Measurements from ENCODE around the gene RABIF.
A peak's percentile ranks its signal among the peaks of the same experiment; 100 is the strongest.
"Not testable (repeated sequence)": the region's sequence is repeated elsewhere in the genome, so short reads cannot be mapped to it uniquely, and the experiment has no call there.

RABIF gene
- total RNA-seq, result 30.4 to 31.6 reads per million in 2 donors

DNA sequence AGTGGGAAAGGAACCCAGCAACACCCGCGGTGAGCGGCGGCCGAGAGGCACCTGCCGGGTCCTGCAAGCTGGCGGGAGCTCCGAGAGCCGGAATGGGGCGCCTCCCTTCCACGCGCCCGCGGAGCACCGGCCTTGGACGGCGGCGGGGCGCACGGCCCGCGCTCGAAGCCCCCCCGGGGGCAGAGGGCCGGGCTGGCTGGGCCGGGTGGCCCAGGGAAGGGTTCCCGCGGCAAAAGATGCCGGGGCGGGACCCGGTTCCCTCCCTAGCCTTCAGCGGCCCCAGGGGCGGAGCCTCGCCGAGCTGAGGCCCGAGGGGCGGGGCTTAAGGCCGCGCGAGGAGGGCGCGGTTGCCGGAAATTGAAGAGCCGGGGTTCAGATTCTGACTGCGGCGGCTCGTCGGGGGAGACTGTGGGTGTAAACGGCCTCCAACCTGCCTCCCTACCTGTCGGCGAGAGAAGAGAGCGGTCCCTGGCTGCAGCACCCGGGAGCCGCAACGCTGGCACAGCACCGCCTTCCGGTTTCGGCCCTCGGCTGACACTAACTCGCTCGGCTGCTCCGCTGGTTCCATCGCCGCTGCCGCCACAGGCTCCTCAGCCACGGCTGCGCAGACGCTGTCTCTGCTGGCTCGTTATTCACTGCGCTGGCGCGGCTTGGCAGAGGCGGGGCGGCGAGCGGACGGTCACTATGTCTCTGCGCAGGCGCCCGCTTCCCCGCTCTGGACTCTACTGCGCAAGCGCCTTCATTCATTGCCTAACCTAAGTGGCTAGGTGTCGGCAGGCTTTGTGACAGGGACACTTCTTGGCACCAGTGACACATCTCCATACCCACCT, at the start of gene RABIF:
Gene RABIF (minus strand): TSS at position 619 of the 830 bp plus-strand sequence. CDS start 51 bp downstream, at position 568.
- peak; percentile 96 for DNase-seq

DNA sequence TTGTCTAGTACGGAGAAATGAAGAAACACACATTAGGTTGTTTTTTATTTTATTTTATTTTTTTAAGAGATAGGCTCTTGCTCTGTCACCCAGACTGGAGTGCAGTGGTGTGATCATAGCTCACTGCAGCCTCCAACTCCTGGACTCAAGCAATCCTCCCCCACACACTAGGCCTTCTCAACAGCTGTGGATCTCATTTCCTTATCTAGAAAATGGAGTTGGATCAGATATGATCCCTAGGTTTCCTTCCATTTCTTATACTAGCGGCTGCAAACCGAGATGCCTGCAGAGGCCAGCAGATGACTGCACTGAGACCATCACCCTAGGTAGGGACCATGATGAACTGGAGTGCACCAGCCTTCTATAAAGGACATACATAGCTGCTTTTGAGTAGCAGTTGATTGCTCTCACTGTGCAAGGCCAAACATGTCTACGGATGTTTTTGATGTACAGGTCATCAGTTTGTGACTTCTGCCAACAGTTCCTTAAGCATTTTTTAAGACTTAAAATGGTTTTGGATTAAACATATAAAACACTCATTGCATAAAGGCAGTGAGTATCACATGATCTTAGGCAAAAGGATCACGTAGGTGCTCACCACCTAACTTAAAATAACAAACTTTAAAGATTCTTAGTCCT, 49.5 kb upstream of the RABIF start:
- DNase-seq, result no peak

DNA sequence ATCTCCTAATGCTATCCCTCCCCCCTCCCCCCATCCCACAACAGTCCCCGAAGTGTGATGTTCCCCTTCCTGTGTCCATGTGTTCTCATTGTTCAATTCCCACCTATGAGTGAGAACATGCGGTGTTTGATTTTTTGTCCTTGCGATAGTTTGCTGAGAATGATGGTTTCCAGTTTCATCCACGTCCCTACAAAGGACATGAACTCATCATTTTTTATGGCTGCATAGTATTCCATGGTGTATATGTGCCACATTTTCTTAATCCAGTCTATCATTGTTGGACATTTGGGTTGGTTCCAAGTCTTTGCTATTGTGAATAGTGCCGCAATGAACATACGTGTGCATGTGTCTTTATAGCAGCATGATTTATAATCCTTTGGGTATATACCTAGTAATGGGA, 47.5 kb upstream of the RABIF start:
- not testable (repeated sequence) for DNase-seq

DNA sequence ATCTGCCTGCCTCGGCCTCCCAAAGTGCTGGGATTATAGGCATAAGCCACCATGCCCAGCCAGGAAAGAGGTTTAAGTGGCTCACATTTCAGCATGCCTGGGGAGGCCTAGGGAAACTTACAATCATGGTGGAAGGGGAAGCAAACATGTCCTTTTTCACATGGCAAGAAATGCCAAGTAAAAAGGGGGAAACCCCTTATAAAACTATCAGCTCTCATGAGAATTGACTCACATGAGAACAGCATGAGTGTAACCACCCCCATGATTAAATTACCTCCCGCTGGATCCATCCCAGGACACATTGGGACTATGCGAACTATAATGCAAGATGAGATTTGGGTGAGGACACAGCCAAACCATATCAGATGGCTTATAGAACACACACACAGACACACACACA, 46.9 kb upstream of the RABIF start:
- DNase-seq, result no peak

DNA sequence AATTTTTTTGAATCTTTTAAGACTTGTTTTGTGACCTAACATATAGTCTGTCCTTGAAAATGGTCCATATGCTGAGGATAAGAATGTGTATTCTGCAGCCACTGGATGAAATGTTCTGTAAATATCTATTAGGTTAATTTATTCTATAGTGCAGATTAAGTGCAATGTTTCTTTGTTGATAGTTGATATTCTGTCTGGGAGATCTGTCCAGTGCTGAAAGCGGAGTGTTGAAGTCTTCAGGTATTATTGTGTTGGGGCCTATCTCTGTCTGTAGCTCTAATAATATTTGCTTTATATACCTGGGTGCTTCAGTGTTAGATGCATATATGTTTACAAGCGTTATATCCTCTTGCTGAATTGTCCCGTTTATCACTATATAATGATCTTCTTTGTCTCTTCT, 45.8 kb upstream of the RABIF start:
- no peak for DNase-seq

DNA sequence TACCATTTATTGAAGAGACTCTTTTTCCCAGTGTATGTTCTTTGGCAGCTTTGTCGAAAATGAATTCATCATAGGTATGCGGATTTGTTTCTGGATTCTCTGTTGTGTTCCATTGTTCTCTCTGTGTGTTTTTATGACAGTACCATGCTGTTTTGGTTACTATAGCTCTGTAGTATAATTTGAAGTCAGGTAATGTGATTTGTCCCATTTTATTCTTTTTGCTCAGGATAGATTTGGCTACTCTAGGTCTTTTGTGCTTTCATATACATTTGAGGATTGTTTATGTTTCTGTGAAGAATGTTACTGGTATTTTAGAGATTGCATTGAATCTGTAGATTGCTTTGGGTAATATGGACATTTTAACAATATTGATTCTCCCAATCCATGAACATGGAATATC, 43.5 kb upstream of the RABIF start:
- no peak for DNase-seq

DNA sequence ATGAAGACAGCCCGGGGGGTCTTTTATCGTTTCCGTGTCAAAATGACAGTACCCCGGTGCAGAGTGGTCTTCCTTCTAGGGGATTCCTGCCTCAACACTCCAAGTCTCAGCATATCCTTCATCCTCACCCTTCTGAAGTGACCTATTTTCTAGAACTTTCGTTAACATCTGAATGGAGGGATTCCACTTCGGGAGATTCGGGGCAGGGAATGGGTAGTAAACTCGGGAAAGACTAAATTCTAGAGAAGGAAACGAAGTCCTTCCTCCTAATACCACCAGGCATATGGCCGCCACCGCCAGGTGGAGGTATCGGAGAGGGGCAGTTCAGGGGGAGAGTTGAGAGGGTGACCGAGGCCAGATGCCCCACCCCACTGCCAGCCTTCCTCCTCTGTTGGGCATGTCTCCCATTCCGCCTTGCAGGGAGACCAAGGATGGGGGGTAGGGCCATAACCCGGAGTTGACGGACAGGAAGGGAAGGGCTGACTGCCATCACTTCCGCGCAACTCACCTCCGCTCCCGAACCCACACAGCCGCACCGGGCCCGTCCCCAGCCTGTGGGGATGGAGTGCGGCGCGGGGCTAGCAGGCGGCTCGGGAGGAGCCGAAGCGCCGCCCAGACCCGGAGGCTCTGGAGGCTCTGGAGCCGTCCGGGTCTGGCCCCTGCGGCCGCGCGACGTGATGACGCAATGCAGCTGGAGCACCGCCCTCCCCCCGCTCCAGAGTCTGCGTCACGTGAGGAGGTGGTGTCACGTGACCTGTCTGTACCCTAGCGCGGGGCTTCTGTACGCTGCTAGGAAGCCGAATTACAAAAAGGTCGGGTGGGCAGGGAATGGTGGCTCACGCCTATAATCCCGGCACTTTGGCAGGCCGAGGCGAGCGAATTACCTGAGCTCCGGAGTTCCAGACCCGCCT, 37.9 kb upstream of the RABIF start, which contains the start of gene KLHL12:
Gene KLHL12 (minus strand): TSS at position 654 of the 911 bp plus-strand sequence. CDS start 2,072 bp downstream, outside the sequence.
- peak; percentile 90 for DNase-seq

DNA sequence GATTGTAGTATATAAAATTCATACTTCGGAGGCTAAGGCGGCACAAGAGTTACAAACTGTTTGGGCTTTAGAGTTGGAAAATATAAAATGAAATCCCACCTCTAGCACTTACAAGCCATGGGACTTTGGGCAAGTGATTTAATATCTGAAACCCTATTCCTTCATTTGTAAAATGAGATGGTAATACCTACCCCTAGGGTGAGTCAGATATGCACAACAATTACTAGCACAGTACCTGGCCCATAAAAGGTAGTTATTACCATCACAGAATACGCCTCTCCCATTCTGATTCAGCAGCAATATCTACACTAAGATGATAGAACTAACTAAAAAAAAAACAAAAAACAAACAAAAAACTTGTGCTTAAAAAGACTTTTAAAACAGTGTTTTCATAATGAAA, 34.6 kb upstream of the RABIF start:
- no peak for DNase-seq

DNA sequence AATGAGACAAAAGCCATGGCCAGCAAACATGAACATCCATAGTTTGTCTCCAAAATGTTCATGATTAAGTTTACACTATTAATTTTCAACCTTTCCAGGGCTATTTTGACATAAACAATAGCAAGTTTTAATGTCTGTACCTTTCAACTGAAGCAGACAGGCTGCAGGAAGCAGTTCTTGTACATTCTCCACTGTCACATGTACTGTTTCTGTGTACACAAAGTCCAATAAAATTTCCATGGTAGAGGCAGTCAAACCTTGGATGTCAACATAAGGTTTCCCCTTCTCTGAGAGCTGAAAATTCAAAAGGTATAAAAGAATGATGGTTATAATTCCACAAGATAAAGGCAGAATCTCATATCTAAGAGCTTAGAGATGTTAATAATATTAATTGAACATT, 30.7 kb upstream of the RABIF start:
- no peak for DNase-seq

DNA sequence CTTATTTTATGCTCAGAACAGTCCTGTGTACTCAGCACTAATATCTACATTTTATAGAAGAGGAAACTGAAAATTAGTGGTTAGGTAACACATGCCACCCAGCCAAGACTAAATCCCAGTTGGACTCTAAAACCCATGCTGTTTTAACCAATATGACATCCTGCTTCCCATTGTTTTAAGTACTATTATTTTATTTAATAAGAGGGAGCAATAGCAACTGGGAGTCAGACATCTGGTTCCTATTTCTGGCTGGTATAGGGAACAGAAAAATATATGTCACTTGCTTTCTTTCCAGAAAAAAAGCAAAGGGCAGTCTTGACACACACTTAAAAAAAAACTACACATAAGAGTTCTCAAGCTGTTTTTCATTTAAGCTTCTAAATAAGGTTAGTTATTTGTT, 26.2 kb upstream of the RABIF start:
- no peak for DNase-seq

DNA sequence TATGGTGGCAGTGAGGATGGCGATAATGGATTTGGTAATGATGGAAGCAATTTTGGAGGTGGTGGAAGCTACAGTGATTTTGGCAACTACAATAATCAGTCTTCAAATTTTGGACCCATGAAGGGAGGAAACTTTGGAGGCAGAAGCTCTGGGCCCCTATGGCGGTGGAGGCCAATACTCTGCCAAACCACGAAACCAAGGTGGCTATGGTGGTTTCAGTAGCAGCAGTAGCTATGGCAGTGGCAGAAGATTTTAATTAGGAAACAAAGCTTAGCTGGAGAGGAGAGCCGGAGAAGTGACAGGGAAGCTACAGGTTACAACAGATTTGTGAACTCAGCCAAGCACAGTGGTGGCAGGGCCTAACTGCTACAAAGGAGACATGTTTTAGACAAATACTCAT, 23.5 kb upstream of the RABIF start:
- DNase-seq, result not testable (repeated sequence)

DNA sequence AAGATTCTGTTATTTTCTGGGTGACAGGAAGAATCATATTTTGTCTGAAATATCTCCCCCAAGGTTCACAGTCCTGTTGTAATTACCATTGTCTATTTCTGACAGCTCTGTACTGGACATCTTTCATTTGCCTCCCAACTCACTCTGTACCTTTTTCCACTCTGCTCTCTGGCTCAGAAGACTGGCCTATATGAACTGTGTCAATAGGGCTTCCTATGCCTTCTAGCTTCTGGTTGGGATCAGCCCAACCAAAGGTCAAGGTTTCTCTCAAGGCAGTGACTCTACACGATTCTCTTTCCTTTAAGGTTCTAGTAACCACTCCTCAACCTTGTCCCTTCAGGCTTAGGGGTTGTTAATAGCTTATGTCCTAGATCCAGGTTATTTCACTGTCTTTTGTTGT, 20.5 kb upstream of the RABIF start:
- no peak for DNase-seq

DNA sequence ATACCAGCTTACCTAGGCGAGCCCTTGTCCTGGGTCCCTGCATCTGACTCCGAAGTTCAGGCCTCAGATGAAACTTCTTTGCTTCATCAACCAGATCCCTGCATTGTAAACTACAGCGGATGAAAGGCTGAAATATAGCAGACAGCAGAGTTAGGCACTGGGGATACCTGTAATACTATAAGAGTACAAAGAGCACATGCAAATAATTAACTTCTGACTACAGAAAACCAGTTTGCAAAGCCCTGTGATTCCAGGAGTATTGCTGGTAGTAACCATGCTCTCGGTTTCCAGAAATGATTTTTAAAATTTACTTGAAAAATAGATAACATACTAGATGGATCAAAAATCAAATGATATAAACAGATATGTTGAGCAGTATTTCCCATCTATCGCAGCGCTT, 20.0 kb upstream of the RABIF start:
- DNase-seq, result no peak

DNA sequence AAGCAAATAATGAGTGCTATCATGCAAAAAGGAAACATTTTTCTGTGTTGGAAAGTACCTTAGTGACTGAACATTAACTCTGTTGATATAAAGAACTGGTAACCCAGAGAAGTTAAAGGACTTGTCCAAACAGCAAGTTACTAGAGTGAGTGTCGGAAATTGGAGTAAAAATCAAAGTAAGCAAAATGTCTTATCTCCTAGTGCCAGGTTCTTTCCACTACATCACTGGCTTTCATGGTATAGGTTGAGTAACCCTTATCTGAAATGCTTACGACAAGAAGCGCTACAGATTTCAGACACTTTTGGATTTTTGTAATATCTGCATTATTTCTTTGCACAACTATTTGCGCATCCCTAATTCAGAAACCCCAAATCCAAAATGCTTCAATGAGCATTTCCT, 16.4 kb upstream of the RABIF start:
- no peak for DNase-seq

DNA sequence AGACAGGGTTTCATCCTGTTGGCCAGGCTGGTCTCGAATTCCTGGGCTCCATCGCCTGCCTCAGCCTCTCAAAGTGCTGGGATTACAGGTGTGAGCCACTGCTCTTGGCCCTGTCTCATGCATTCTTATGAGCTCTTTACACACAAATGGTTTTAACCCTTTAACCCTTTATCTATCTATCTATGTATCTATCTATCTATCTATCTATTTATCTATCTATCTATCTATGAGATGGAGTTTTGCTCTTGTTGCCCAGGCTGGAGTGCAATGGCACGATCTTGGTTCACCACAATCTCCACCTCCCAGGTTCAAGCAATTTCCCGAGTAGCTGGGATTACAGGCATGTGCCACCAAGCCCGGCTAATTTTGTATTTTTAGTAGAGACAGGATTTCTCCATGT, 14.9 kb upstream of the RABIF start:
- not testable (repeated sequence) for DNase-seq

DNA sequence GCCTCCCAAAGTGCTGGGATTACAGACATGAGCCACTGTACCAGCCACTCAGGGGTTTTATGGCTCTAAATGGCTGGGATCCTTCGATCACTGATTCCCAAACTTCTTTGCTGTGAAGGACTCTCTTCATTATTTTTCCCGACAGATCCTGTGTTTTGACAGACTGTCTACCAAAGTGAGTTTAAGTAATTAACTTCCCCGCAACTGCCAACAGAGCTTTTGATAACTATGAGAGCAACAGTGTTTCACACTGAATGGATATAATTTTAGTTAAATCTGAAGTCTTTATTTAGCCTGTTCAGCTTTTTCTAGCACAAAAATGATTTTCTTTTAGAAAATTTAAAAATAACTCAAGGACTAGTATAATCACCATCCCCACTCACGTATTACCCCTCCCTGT, 12.6 kb upstream of the RABIF start:
- DNase-seq, result no peak

DNA sequence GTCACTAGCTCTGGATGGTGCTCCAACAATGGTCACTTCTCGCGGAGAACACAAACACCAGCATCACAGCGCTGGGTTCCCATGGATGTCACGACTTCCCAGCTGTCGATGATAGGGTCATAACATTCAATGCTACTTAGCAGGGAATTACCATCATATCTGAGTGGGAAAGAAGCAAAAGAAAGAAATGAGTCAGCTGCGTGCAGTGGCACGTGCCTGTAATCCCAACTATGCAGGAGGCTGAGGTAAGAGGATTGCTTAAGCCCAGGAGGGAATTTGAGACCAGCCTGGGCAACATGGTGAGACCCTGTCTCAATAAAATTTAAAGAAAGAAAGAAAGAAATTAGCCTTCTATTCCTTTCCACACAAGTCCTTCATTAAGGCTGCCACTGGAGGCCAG, 3.6 kb upstream of the RABIF start:
- DNase-seq, result no peak

DNA sequence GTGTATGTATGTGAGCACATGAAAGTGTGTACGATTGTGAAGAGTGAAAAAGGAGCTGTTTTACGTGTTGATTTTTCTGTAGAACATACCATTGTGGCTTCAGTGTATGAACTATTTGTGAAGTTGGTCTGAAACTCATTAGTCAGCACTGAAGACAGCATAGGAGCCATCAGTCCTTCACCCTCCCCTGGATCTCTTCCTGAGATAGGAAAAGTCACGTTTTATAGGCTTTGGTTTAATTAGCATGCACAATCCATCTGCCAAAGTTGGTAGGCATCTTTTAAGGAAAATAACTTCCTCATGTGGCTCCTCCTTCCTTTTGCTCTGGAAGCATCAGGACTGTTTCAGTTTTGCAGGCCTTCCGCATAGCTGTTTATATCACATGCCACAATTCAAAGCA, 1.4 kb upstream of the RABIF start:
- no peak for DNase-seq

DNA sequence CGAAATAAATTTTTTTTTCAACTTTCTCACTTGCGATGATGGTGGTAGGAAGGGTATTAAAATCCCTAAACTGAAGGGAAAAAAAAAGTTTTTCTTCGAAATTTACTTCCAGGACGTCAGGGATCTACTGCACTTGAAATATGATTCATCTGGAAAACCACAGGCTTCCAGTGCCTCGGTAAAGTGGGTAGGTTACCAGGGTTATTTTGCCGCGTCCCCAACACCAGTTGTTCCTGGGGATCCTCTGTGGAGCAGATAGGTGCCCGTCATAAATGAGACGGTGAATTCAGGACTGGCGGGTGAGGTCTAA, 773 bp downstream of the RABIF start:
- no peak for DNase-seq

DNA sequence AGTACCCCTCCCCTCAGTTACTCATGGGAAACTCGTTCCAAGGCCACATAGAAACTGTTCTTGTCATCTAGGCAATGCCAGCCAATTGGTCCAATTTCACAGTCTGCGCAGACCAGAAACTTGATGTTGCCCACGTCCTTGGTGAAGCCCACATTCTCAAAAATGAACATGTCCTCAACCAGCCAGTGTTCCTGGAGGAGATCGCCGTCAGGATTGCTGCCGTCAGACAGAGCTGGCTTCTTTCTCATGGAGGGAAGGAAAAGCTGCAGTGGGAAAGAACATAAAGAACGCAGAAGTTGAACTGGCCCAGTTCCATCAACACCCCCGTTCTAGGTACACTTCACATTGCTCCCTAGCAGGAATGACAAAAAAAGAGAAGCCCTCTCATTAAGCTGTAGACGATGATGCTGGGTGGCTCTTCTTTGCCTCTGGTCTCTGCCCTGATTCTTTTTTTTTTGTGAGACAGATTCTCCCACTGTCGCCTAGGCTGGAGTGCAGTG, 7.9 kb downstream of the RABIF start:
- DNase-seq, result no peak

DNA sequence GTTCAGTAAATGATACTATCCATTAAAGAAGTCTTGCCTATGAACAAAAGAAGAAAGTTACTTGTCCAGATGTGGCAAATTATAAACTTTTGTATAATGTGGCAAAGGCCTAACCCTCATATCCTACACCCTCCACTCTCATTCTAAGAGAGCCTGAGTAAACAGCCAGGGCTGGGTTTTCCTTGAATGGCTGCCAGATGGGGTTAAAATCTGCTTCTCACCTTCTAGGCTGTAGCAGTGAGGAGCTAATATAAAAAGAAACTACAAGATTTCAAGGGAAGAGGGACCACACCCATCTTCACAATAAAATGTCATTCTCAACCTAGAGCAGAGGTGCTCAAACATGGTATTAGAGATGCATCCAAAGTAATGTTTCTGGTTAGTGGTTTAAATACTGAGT, 8.9 kb downstream of the RABIF start:
- no peak for DNase-seq

DNA sequence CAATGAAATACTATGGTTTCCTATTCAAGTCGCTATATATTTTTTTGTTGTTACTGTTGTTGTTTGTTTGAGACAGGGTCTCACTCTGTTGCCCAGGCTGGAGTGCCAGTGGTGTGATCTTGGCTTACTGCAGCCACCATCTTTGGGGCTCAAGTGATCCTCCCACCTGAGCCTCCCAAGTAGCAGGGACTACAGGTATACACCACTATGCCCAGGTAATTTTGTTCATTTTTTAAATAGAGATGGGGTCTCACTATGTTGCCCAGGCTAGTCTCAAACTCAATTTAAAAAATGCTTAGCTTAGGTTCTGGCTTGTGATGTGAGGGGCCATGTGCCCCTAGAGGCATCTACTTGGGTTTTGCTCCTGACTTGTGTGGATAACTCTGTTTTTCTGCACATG, 9.8 kb downstream of the RABIF start:
- DNase-seq, result no peak

DNA sequence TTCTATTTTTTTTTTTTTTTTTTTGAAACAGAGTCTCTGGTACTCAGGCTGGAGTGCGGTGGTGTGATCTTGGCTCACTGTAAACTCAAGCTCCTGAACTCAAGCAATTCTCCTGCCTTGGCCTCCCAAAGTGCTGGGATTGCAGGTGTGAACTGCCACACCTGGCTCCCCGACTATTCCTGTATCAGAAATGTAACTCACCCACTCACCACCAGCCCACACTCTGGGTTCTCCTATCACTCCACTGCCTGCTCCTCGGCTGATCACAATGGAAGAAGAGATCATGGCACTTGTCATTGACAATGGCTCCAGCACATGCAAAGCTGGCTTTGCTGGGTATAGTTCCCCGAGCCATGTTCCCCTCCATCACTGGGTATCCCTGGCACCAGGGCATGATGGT, 15.9 kb downstream of the RABIF start:
- no peak for DNase-seq
